WTC11 (cell line): ENCODE data around the gene MEGF6. TPM values are rescaled to one million over a fixed set of nuclear protein-coding genes. Genes with fewer than 3 reads are reported as not detected.
"Not testable (repeated sequence)": the region's sequence is repeated elsewhere in the genome, so short reads cannot be mapped to it uniquely, and the experiment has no call there.

Experiments
- ATAC-seq: fragments of 200-7000 bp; cut with Tn5 transposase; 2 replicates; pipeline ENCODE4 v1.10.0; 2021; ENCODE audit warnings: mild to moderate bottlenecking, moderate library complexity
- CTCF ChIA-PET: fragments of 300-600 bp; sonication (Branson Sonifier 250); formaldehyde crosslinking; loops from one replicate; lab custom pipeline; 2021; ENCODE audit warnings: antibody characterized with exemption; lab: Charles Lee
- POLR2A ChIA-PET: fragments of 350-600 bp; sonication (Branson Sonifier 250); formaldehyde crosslinking; loops from one replicate; lab custom pipeline; 2021; ENCODE audit warnings: antibody characterized with exemption; lab: Charles Lee
- DNase-seq: peaks from one replicate; pipeline ENCODE4 v3.0.0; 2021; ENCODE audit warnings: low spot score
- H3K27ac Mint-ChIP-seq: 2 replicates; pipeline ENCODE4 v1.8.0; 2021; ENCODE audit warnings: mixed read lengths
- H3K27me3 Mint-ChIP-seq: 2 replicates; pipeline ENCODE4 v1.8.0; 2021; ENCODE audit warnings: low read depth, mild to moderate bottlenecking, moderate library complexity, mixed read lengths
- H3K36me3 Mint-ChIP-seq: 2 replicates; pipeline ENCODE4 v1.8.0; 2021; ENCODE audit warnings: mixed read lengths
- H3K4me1 Mint-ChIP-seq: 2 replicates; pipeline ENCODE4 v1.8.0; 2022; ENCODE audit warnings: mixed read lengths
- H3K4me3 Mint-ChIP-seq: 2 replicates; pipeline ENCODE4 v1.8.0; 2021; ENCODE audit warnings: mild to moderate bottlenecking, moderate library complexity, mixed read lengths
- H3K9me3 Mint-ChIP-seq: 2 replicates; pipeline ENCODE4 v1.8.0; 2021; ENCODE audit warnings: mixed read lengths
- CREB1 ChIP-seq: sonication (generic); formaldehyde crosslinking; IDR thresholded peaks from 2 replicates; pipeline ENCODE4 v1.8.0; 2023; ENCODE audit warnings: mild to moderate bottlenecking, missing genetic modification reagents
- CREM ChIP-seq: sonication (generic); formaldehyde crosslinking; IDR thresholded peaks from 2 replicates; pipeline ENCODE4 v1.8.1; 2022; ENCODE audit warnings: mild to moderate bottlenecking, missing genetic modification reagents, moderate library complexity
- FOXP1 ChIP-seq: sonication (generic); formaldehyde crosslinking; IDR thresholded peaks from 2 replicates; pipeline ENCODE4 v1.8.0; 2022; ENCODE audit warnings: missing genetic modification reagents, mild to moderate bottlenecking, moderate library complexity, borderline replicate concordance
- HMGA2 ChIP-seq: fragments of 250-450 bp; sonication (Bioruptor Pico); IDR thresholded peaks from 2 replicates; pipeline ENCODE4 v1.4.0; 2021; ENCODE audit warnings: mild to moderate bottlenecking, moderate library complexity
- JUN ChIP-seq: sonication (generic); formaldehyde crosslinking; IDR thresholded peaks from 2 replicates; pipeline ENCODE4 v1.8.0; 2023; ENCODE audit warnings: mild to moderate bottlenecking, missing genetic modification reagents
- MAX ChIP-seq: sonication (generic); formaldehyde crosslinking; IDR thresholded peaks from 2 replicates; pipeline ENCODE4 v1.8.0; 2022; ENCODE audit warnings: mild to moderate bottlenecking, missing genetic modification reagents
- MXD4 ChIP-seq: fragments of 250-450 bp; sonication (Bioruptor Pico); IDR thresholded peaks from 2 replicates; pipeline ENCODE4 v1.8.0; 2021; ENCODE audit warnings: mild to moderate bottlenecking, moderate library complexity, borderline replicate concordance
- NFATC4 ChIP-seq: fragments of 250-450 bp; sonication (Bioruptor Pico); IDR thresholded peaks from 2 replicates; pipeline ENCODE4 v1.9.0; 2021; ENCODE audit warnings: mild to moderate bottlenecking
- NR2C2 ChIP-seq: sonication (generic); formaldehyde crosslinking; IDR thresholded peaks from 2 replicates; pipeline ENCODE4 v1.8.0; 2022; ENCODE audit warnings: mild to moderate bottlenecking, missing genetic modification reagents
- RORB ChIP-seq: fragments of 250-450 bp; sonication (Bioruptor Pico); IDR thresholded peaks from 2 replicates; pipeline ENCODE4 v1.9.0; 2021; ENCODE audit warnings: mild to moderate bottlenecking
- SMAD3 ChIP-seq: sonication (generic); formaldehyde crosslinking; IDR thresholded peaks from 2 replicates; pipeline ENCODE4 v1.8.0; 2022; ENCODE audit warnings: missing genetic modification reagents, mild to moderate bottlenecking, borderline replicate concordance
- TEAD1 ChIP-seq: sonication (generic); formaldehyde crosslinking; IDR thresholded peaks from 2 replicates; pipeline ENCODE4 v1.8.0; 2022; ENCODE audit warnings: mild to moderate bottlenecking, missing genetic modification reagents
- USF2 ChIP-seq: sonication (generic); formaldehyde crosslinking; IDR thresholded peaks from 2 replicates; pipeline ENCODE4 v1.8.1; 2023; ENCODE audit warnings: mild to moderate bottlenecking, missing genetic modification reagents, moderate library complexity
- ZNF121 ChIP-seq: sonication (generic); formaldehyde crosslinking; IDR thresholded peaks from 2 replicates; pipeline ENCODE4 v1.8.0; 2023; ENCODE audit warnings: missing genetic modification reagents
- ZNF219 ChIP-seq: sonication (generic); formaldehyde crosslinking; IDR thresholded peaks from 2 replicates; pipeline ENCODE4 v1.8.0; 2023; ENCODE audit warnings: missing genetic modification reagents, mild to moderate bottlenecking, borderline replicate concordance
- ZNF317 ChIP-seq: sonication (generic); formaldehyde crosslinking; IDR thresholded peaks from 2 replicates; pipeline ENCODE4 v1.8.1; 2023; ENCODE audit warnings: low read depth, mild to moderate bottlenecking, moderate library complexity, missing genetic modification reagents, borderline replicate concordance
- total RNA-seq: library from RNA; stranded (reverse); gene quantifications from 3 replicates; pipeline ENCODE4 v1.2.3, GENCODE V29; 2021
- TF ChIP-seq, protein P1 (sequence below): sonication (generic); formaldehyde crosslinking; IDR thresholded peaks from 2 replicates; pipeline ENCODE4 v1.8.1; 2022; ENCODE audit warnings: low read depth, mild to moderate bottlenecking, moderate library complexity, missing genetic modification reagents, borderline replicate concordance
- TF ChIP-seq, protein P2 (sequence below): sonication (generic); formaldehyde crosslinking; IDR thresholded peaks from 2 replicates; pipeline ENCODE4 v1.8.0; 2022; ENCODE audit warnings: mild to moderate bottlenecking, missing genetic modification reagents
- TF ChIP-seq, protein P3 (sequence below): sonication (generic); formaldehyde crosslinking; IDR thresholded peaks from 2 replicates; pipeline ENCODE4 v1.8.0; 2022; ENCODE audit warnings: missing genetic modification reagents
- TF ChIP-seq, protein P4 (sequence below): sonication (generic); formaldehyde crosslinking; IDR thresholded peaks from 2 replicates; pipeline ENCODE4 v1.8.1; 2023; ENCODE audit warnings: mild to moderate bottlenecking, missing genetic modification reagents

Gene MEGF6
- total RNA-seq, 1 experiment from 2014 or later: 24.9 TPM

GRCh38 chr1:3586986-3587759 lies 24.1 kb downstream of the MEGF6 start (continued):
- TF ChIP-seq JUN (CRISPR knock-in tag) (no peak), NFATC4 (CRISPR knock-in tag) (no peak), FOXP1 (CRISPR knock-in tag) (no peak)
- TF ChIP-seq, protein P1, sequence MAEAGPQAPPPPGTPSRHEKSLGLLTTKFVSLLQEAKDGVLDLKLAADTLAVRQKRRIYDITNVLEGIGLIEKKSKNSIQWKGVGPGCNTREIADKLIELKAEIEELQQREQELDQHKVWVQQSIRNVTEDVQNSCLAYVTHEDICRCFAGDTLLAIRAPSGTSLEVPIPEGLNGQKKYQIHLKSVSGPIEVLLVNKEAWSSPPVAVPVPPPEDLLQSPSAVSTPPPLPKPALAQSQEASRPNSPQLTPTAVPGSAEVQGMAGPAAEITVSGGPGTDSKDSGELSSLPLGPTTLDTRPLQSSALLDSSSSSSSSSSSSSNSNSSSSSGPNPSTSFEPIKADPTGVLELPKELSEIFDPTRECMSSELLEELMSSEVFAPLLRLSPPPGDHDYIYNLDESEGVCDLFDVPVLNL (CRISPR knock-in tag): no peak
- TF ChIP-seq, protein P2, sequence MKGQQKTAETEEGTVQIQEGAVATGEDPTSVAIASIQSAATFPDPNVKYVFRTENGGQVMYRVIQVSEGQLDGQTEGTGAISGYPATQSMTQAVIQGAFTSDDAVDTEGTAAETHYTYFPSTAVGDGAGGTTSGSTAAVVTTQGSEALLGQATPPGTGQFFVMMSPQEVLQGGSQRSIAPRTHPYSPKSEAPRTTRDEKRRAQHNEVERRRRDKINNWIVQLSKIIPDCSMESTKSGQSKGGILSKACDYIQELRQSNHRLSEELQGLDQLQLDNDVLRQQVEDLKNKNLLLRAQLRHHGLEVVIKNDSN (CRISPR knock-in tag): no peak
- TF ChIP-seq, all 79 proteins: peak for 0

- H3K4me3 Mint-ChIP-seq: no peak overlapping the region
- H3K27ac Mint-ChIP-seq: no peak overlapping the region
- H3K36me3 Mint-ChIP-seq: no peaks in the 10 kb centered on the region; the same call in 1 of the 2 replicates
- DNase-seq (no peak), ATAC-seq (no peak)
- ChIA-PET CTCF (interaction anchor here (1.6 kb wide), 1 partner anchor 138 kb away, joined by 6 read pairs; no protein-coding TSS in a partner anchor), POLR2A (no interaction called here)
- no peaks in the 10 kb centered on the region for H3K27me3 Mint-ChIP-seq
- no peak for TF ChIP-seq CREB1
- TF ChIP-seq USF2 (CRISPR knock-in tag): no peak
- TF ChIP-seq TEAD1 (CRISPR knock-in tag): no peak
- TF ChIP-seq MXD4: no peak
- TF ChIP-seq HMGA2: no peak
- TF ChIP-seq, protein P3, sequence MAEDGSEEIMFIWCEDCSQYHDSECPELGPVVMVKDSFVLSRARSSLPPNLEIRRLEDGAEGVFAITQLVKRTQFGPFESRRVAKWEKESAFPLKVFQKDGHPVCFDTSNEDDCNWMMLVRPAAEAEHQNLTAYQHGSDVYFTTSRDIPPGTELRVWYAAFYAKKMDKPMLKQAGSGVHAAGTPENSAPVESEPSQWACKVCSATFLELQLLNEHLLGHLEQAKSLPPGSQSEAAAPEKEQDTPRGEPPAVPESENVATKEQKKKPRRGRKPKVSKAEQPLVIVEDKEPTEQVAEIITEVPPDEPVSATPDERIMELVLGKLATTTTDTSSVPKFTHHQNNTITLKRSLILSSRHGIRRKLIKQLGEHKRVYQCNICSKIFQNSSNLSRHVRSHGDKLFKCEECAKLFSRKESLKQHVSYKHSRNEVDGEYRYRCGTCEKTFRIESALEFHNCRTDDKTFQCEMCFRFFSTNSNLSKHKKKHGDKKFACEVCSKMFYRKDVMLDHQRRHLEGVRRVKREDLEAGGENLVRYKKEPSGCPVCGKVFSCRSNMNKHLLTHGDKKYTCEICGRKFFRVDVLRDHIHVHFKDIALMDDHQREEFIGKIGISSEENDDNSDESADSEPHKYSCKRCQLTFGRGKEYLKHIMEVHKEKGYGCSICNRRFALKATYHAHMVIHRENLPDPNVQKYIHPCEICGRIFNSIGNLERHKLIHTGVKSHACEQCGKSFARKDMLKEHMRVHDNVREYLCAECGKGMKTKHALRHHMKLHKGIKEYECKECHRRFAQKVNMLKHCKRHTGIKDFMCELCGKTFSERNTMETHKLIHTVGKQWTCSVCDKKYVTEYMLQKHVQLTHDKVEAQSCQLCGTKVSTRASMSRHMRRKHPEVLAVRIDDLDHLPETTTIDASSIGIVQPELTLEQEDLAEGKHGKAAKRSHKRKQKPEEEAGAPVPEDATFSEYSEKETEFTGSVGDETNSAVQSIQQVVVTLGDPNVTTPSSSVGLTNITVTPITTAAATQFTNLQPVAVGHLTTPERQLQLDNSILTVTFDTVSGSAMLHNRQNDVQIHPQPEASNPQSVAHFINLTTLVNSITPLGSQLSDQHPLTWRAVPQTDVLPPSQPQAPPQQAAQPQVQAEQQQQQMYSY (CRISPR knock-in tag): no peak
- H3K4me1 Mint-ChIP-seq: 0 out of 2 replicates have a peak, but pooled peaks cover 2% of the 10 kb centered on the region
- no peaks in the 10 kb centered on the region for H3K9me3 Mint-ChIP-seq
These were observed 25.3 kb downstream of the MEGF6 start for GRCh38 chr1:3585940-3586568.

- H3K27ac Mint-ChIP-seq, POLR2A ChIA-PET, H3K36me3 Mint-ChIP-seq, H3K27me3 Mint-ChIP-seq, H3K9me3 Mint-ChIP-seq, ATAC-seq, H3K4me1 Mint-ChIP-seq, CTCF ChIA-PET, DNase-seq, H3K4me3 Mint-ChIP-seq: not testable (repeated sequence)
These were observed 25.9 kb downstream of the MEGF6 start for GRCh38 chr1:3585353-3585868.

- no peak for ATAC-seq
- no peaks in the 10 kb centered on the region for H3K27me3 Mint-ChIP-seq
- CTCF ChIA-PET: no interaction called here
- H3K9me3 Mint-ChIP-seq: no peaks in the 10 kb centered on the region
- POLR2A ChIA-PET: no interaction called here
- DNase-seq: no peak
- H3K27ac Mint-ChIP-seq: no peak overlapping the region
- H3K4me3 Mint-ChIP-seq: no peak overlapping the region
- no peaks in the 10 kb centered on the region for H3K4me1 Mint-ChIP-seq
- H3K36me3 Mint-ChIP-seq: no peaks in the 10 kb centered on the region; the same call in 1 of the 2 replicates
- TF ChIP-seq, protein P4, sequence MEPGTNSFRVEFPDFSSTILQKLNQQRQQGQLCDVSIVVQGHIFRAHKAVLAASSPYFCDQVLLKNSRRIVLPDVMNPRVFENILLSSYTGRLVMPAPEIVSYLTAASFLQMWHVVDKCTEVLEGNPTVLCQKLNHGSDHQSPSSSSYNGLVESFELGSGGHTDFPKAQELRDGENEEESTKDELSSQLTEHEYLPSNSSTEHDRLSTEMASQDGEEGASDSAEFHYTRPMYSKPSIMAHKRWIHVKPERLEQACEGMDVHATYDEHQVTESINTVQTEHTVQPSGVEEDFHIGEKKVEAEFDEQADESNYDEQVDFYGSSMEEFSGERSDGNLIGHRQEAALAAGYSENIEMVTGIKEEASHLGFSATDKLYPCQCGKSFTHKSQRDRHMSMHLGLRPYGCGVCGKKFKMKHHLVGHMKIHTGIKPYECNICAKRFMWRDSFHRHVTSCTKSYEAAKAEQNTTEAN (CRISPR knock-in tag): no peak
- TF ChIP-seq CREM (no peak), ZNF219 (CRISPR knock-in tag) (no peak), ZNF121 (CRISPR knock-in tag) (no peak), RORB (CRISPR knock-in tag) (no peak), SMAD3 (no peak), MAX (CRISPR knock-in tag) (no peak), NR2C2 (CRISPR knock-in tag) (no peak), NFATC4 (CRISPR knock-in tag) (no peak), USF2 (CRISPR knock-in tag) (no peak), ZNF317 (CRISPR knock-in tag) (no peak), FOXP1 (CRISPR knock-in tag) (no peak)
These were observed 26.4 kb downstream of the MEGF6 start for GRCh38 chr1:3584915-3585314.
